ENCODE measurements around the gene CDCA8.

- TF ChIP-seq POLR2AphosphoS5 (IDR thresholded peaks at IDR 0.05; ENCODE audit: insufficient read depth, low read depth, low read length) (no peak), FOS (IDR thresholded peaks at IDR 0.05; ENCODE audit: borderline replicate concordance, insufficient read depth, low read length) (no peak), EZH2 (IDR thresholded peaks at IDR 0.05; ENCODE audit: borderline replicate concordance, low read depth, low read length, severe bottlenecking) (no peak)
Observed at GRCh38 chr1:37671261-37671660, 21.1 kb upstream of the CDCA8 start.

Data from endothelial cell of umbilical vein (primary cell).